COLO829 (cell line): ENCODE data around the gene C6orf52.
A peak's percentile ranks its signal among the peaks of the same experiment; 100 is the strongest.

ENCODE experiments used
- DNase-seq: peaks from one replicate; pipeline ENCODE4 v3.0.0; 2012; ENCODE audit warnings: low spot score

Gene C6orf52

DNA sequence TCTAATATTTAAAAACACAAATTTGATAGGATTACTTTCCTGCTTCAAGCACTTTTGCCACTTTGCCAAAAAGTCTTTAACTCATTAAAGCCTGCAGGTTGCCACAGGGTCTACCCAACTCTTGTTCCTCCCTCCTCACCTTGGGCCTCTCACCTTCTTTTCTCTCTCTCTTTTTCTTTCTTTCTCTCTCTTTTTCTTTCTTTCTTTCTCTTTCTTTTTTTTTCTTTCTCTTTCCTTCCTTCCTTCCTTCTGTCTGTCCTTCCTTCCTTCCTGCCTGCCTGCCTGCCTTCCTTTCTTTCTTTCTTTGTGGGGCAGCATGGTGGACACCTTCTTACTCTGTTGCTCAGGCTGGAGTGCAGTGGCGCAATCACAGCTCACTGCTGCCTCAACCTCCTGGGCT, 50.2 kb downstream of the C6orf52 start:
- no peak for DNase-seq

DNA sequence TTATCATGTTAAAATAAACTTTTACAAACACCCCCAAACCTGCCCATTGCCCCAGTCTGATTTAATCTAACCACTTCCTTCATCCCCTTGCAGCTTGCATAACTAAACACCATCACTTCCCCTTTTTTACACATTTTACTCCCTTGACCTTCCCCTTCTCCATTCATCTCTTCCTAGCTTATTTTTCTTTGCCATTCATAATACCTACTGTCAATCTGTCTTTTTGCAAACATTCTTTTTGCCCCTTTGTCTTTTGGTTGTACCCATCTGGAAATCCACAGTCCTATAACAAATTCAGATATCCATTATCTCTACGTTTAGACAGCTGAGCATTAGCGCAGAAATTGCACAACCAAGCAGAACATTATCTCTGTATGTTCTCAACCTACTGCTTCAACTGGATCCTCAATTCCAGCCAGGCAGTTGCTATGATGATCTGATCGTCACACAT, 51.2 kb downstream of the C6orf52 start:
- no peak for DNase-seq

DNA sequence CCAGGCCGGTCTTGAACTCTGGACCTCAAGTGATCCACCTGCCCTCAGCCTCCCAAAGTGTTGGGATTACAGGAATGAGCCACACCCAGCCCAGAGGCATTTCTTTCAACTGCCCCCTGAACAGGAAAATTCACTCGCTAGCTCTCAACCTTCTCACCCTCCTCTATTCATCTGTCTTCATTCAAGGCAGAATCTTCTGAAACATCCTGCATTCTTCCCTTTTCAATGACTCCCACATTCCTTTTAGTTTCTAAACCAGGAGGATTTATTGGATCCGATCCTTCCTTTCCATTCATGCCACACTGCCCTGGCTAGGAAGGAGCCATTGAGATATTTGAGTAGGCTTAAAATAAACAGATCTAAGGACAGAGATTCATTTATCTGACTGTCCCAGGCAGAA, 52.9 kb downstream of the C6orf52 start:
- no peak for DNase-seq

DNA sequence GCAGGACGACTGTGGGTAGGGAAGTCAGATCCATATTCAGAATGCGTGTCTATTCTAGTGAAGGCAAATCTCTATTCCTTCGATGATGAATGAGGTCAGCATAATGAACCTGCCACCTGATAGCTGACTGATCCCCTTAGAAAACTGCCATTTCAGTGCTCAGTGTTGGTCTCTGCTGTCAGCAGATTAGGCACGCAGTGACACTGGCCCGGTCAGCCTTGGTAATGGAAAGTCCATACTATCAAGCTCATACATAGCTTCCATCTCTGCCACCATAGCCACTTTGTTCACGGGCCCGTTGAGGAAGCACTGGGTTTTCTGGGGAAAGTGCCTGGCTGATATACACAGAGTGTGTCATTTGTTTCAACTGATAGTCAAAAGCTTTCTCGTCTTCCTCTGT, 54.0 kb downstream of the C6orf52 start:
- DNase-seq: no peak

DNA sequence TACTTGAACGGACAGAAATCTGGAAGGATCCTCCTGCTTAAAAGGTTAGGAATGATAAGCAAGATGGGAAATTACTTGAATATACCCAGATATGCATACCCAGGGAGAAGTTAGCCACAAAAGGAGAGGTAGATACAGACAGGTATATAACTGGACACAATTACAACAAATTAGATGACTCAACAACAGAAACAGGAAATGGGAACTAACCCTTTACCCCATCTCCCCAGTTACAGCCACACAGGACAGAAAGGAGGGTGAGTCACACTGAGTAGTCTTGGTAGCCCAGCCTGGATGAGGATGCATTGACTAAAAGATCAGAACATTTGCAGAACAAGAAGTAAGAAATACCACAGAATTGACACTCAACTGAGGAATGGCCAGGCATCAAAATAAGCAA, 61.2 kb downstream of the C6orf52 start:
- peak; percentile 41 for DNase-seq

DNA sequence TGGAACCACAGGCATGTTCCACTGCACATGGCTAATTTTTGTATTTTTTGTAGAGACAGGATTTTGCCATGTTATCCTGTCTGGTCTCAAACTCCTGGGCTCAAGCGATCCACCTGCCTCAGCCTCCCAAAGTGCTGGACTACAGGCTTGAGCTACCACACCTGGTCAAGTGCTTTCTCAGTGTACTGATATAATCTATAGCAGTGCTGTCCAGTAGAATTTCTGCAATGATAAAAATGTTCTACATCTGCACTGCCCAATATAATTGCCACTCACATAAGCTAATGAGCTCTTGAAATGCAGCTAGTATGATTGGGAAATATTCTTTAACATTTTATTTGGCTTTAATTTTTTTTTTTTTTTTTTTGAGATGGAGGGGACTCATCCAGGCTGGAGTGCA, 64.2 kb downstream of the C6orf52 start:
- no peak for DNase-seq

DNA sequence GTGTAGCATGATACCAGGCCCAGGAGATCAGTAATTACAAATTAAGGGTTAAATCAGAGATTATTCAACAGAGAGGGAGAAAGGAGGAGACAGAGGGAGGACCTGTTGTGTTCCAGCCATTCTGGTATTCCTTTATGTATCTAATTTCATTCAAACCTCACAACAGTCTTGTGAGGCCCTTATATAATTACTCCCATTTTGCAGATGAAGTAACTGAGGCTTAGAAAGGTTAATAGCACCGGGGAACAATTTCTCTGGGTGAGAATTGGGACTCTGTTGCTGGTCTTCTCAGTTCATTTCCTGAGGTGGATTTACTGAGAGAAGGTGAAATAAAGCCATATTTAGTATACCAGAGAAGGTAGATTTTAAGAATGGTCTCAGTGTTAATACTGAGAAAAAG, 66.6 kb downstream of the C6orf52 start:
- DNase-seq: no peak

DNA sequence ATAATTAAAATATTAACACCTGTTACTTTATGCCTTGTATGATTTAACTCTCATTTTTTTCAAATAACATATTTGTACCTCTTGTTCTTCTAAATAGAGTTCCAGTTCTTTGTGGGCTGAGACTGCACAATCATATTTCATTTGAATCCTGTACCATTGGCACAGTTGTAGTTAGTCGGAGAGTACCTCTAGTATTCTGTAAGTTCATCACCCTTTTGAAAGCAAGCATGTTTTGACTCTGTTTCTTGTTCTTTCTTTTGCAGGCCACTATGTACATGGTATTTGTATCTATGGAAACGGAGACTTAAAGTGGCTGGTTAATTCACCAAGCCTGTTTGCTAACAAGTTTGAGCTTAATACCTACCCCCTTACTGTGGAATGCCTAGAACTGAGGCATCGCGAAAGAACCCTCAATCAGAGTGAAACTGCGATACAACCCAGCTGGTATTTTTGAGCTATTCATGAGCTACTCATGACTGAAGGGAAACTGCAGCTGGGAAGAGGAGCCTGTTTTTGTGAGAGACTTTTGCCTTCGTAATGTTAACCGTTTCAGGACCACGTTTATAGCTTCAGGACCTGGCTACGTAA, 68.2 kb downstream of the C6orf52 start:
- no peak for DNase-seq

DNA sequence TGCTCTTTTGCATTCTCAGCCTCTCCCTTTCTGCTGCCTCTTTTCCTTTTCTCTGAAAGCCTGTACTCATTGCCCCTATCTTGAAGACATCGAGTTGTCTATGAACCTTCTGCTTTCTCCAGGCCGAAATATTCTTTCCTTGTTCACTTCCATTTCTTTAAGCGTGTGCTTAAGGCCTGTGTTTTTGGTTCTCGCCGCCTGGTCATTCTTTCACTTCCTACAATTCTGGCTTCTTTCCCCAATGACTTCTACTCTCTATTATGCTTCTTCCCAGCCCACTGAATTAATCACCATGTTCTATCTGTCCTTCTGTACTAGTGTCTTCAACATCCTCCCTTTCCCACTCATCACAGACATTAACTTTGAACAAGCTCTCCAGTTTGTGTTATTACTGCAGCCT, 69.6 kb downstream of the C6orf52 start:
- no peak for DNase-seq

DNA sequence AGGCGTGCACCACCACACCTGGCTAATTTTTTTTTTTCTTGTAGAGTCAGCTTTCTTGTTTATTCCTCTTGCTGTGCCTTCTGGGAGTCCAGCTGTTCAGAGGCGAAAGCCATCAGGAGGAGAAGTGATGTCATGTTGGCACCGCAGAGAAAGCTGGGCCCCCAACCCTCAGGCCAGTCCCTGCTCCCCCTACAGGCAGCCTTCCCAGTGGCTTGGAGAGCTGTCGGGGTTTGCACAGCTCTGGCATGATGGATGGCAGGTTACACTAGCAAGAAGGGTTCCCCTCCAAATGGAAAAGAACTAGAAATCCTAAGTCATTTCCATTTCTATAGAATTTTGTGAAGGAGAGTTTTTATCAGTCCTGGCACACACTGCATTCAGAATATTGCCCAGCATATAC, 72.6 kb downstream of the C6orf52 start:
- no peak for DNase-seq
